A549 (cell line): ENCODE results near the gene RNF130.

Experiments used
- CTCF ChIP-seq: fragments of >200 bp; sonication (Bioruptor Twin); formaldehyde crosslinking; IDR thresholded peaks from 3 replicates; pipeline ENCODE4 v1.5.1; 2016
- JUNB ChIP-seq: fragments of >200 bp; sonication (Bioruptor Twin); formaldehyde crosslinking; IDR thresholded peaks from 2 replicates; pipeline ENCODE4 v1.6.1; 2016
- MYC ChIP-seq: IDR thresholded peaks from 2 replicates; pipeline ENCODE4 v1.6.1; 2012; ENCODE audit warnings: mild to moderate bottlenecking, inconsistent platforms, low read length, improper control_type of control experiment, borderline replicate concordance
- POLR2A ChIP-seq: IDR thresholded peaks from 2 replicates; pipeline ENCODE4 v1.6.1; 2012; ENCODE audit warnings: mild to moderate bottlenecking, low read length
- RCOR1 ChIP-seq: fragments of 150-350 bp; IDR thresholded peaks from 2 replicates; pipeline ENCODE4 v1.6.1; 2014; ENCODE audit warnings: antibody characterized with exemption, low read length, low read depth
- RFX5 ChIP-seq: fragments of 450-650 bp; IDR thresholded peaks from 2 replicates; pipeline ENCODE4 v1.7.1; 2014; ENCODE audit warnings: antibody characterized with exemption, mild to moderate bottlenecking, moderate library complexity

- TF ChIP-seq CTCF (no peak), RFX5 (no peak), POLR2A (no peak), JUNB (no peak), RCOR1 (no peak), MYC (no peak)
Measured at GRCh38 chr5:180009581-180009980, 62.0 kb downstream of the RNF130 start.
